GM21423 (cell line): ENCODE measurements around the gene DIDO1.
"Not testable (repeated sequence)": the region's sequence is repeated elsewhere in the genome, so short reads cannot be mapped to it uniquely, and the experiment has no call there.

Source experiments
- ATAC-seq: cut with Tn5 transposase; IDR thresholded peaks from one replicate; pipeline ENCODE4 v1.9.1; 2021; ENCODE audit warnings: mild to moderate bottlenecking, moderate library complexity; ENCODE audit not compliant: unreplicated experiment

Gene DIDO1

GRCh38 chr20:62880935-62881661 lies 45.2 kb downstream of the DIDO1 start:
- no peak for ATAC-seq

DNA sequence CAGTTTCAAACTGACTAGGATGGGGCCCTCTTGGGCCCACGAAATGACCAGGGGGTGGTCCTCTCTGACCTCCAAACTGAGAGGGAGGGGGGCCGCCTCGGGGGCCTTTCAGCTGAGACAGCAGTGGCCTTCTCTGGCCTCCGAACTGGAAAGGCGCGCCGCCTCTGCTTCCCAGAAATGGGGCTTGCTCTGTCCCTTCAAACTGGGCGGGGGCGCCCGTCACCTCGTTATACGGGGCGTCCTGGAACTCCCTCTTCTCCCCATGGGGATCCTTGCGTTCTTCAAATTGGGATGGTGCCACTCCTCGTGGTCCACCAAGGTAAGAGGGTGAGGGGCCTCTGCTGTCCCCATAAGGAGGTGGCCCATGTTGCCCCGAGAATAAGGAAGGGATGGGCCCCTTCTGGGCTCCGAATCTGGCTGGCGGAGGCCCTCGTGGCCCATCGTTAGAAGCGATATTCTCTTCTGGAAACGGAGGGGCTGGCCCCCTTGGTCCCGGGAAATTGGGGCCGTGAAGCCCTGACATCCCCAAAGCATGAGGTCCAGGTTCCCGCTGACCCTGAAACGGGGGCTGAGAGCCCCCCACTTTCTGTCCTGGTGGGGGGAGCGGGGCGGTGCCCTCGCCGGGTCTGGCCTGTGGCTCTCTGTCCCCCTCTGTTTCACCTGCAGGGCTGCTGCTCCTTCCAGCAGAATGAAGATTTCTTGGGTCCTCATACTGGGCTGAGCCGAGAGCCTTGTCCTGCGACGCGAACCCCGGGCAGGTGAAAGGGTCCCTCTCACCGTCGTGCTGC lies 46.0 kb downstream of the DIDO1 start:
- no peak for ATAC-seq

DNA sequence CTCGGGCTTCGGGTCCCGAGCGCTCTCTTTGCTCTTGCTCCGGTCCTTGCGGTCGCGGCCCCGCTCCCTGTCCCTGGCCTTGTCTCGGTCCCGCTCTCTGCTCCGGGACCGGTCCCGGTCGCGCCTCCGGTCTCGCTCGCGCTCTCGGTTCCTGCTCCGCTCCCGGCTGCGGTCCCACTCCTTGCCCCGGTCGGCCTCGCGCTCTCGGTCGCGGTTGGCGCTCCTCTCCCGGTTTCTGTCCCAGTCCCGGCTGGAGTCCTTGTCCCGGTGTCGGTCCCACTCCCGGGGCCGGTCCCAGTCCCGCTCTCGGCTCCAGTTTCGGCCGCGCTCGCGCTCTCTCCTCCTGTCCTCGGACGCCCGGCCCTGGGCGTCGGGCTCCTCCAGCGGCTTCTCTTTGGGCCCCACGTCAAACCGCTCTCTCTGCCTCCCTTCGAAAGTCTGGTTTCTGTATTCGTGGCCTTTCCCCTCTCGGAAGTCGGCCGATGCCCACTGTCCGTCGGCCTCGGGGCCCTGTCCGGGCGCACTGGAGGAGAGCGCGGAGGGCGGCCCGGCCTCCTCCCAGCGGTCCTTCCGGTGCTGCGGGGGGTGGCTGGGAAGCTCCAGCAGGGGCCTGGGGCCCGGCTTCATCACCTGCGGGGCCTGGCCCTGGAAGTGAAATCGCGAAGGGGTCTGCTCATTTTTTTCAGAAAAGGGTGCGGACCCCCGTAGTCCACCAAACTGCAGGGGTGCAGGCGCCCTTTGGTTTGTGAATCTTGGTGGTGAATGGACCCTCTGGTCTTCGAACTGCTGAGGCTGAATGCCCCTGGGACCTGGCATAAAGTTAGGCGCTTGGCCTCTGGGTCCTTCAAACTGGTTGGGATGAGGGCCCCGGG lies 46.8 kb downstream of the DIDO1 start:
- ATAC-seq: no peak

GRCh38 chr20:62878244-62879038 lies 47.9 kb downstream of the DIDO1 start:
- no peak for ATAC-seq

DNA sequence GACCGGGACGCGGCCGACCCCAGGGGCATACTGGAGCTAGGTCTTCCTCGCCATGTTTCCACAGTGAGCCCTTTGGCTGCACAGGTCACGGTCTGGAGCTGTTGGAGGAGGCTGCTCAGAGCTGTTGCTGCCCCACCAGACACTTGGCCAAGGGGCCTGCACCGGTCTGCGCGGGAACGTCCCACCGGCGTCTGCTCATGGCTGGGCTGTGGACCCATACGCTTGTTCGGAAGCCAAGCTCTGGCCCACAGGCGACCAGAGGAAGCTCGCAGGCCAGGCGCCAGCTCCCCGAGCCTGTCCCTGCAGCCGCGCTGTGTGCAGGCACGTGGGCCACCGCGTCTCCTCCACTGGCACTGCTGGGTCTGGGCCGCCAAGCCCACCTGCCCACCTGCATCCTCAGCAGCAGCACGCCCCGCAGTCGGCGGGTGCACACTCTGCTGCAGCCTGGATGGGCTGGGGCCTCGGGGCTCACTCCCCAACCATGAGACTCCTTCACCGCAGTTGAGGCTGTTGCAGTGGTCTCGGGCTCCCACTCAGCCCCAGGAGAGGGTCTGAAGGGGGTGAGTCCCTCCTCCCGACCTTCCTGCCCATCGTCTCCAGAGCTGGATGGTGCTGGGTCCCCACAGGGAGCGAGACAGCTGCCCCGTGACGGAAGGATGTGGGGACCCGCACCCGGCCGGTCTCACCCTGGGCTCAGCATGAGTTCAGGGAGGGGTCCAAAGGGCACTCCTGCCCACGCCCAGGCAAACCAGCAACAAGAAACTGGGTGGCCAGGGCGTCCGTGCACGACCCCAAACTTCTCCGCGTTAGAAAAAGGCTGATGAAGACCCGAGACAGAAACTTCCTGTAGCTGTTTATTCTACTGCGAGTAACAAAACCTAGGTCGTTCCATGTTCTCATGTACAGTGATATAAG lies 49.1 kb downstream of the DIDO1 start:
- no peak for ATAC-seq

DNA sequence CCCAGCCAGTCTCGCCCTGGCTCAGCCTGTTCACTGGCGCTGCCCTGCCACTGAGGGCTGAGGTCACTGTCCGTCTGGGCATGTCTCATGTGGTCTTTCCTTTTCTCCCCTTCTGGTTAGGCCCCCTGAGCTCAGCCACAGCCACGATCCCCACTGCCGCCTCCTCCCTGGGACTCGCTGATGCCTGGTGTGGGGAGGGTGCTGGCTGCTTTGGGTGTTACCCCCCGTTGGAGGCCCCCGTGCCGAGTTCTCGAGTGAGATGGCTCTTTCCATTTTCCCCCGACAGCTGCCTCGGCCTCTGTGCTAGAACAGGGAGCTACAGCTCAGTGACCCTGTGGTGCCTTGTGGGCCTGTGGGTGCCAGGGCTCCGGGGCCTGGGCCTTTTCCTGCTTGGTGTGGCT lies 49.8 kb downstream of the DIDO1 start:
- ATAC-seq: no peak

DNA sequence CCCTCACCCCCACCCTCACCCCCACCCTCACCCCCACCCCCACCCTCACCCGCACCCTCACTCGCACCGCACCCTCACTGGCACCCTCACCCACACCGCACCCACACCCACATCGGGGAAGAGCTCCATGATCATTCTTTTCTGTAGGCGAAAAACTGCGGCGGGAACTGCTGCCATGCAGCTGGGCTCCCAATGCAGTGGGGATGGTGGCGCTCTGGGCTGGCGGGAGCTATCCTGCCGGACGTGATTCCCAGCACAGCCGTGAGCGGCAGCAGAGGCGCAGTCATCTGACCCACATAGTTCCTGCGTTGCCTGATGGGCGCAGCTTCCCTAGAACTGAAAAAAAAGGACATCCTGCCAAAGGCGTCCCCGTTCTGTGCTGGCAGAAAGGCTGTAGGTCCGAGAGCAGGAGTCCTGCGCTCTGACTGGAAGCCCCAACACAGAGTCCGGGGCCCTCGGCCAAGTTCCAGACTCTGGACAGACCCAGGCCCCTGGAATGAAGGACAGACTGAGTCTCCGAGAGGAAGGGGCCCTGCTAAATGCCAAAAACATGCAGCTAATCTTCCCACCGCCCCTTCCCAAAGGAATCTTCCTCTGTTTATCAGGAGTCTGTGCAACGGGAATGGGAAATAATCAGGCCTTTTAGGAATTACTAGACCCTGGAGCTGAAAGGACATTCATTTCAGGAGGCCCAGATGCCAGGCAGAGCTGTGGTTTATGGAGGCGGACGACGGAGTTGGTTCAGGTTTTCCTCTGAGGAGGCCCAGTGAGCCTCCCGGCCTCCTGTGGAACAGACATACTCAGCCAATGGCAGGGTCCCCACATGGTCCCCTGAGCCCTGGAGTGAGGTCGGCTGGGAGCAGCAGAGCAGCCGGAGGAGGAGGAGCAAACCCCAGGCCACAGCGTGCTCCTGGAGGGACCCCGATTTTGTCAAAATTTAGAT lies 50.6 kb downstream of the DIDO1 start:
- ATAC-seq: no peak

DNA sequence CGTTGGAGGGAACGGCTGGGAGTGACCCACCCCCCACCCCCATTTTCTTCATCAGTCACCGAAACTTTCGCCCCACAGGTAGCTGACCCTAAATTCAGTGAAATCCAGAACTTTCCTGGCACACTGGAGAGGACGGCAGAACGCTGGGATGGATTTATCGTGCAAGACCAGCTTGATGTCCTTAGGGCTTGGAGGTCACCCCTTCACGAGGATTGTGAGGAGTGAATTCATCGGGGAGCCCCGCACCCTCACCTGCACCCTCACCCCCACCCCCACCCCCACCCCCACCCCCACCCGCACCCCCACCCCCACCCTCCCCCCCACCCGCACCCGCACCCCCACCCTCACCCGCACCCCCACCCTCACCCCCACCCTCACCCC lies 51.4 kb downstream of the DIDO1 start:
- no peak for ATAC-seq

- ATAC-seq: not testable (repeated sequence)
Measured at GRCh38 chr20:62873681-62874031, 52.6 kb downstream of the DIDO1 start.

DNA sequence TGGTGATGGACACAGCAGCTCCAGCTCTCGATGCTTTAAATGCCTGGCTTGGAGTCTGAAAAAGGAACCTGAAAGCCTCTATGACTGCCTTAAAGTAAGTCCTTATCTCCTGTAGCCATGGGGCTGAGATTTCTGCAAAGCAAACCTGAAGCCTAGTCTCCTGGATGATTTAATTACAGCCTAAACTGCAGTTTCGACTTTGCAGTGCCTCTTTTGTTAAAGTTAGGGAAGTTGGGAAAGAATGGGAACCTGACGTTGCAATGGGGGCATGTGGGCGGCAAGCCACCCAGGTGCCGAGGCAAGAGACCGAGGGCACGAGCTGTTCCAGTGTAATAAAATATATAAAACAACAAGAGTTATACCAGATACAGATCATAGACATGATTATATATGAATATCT lies 53.0 kb downstream of the DIDO1 start:
- ATAC-seq: no peak

DNA sequence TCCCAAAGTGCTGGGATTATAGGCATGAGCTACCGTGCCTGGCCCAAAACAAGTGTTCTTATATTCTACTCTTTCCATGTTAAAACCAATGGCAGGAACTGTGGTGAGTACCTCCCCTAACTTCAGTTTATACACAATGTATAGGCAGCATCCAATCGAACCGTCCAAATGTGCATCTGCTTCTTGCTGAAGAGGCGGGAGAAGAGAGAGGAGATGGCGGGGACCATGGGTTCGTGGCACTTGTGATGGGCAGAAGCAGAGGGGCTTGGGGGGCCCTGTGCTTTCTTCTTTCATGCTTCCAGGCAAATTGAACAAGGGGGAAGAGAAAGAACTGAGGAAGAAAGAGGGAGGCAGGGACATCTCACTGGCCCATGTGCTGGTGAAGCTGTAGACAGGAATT lies 53.4 kb downstream of the DIDO1 start:
- ATAC-seq: no peak

- ATAC-seq: no peak
Measured at GRCh38 chr20:62872184-62872847, 54.0 kb downstream of the DIDO1 start.

- no peak for ATAC-seq
Measured at GRCh38 chr20:62864207-62864606, 62.1 kb downstream of the DIDO1 start.

DNA sequence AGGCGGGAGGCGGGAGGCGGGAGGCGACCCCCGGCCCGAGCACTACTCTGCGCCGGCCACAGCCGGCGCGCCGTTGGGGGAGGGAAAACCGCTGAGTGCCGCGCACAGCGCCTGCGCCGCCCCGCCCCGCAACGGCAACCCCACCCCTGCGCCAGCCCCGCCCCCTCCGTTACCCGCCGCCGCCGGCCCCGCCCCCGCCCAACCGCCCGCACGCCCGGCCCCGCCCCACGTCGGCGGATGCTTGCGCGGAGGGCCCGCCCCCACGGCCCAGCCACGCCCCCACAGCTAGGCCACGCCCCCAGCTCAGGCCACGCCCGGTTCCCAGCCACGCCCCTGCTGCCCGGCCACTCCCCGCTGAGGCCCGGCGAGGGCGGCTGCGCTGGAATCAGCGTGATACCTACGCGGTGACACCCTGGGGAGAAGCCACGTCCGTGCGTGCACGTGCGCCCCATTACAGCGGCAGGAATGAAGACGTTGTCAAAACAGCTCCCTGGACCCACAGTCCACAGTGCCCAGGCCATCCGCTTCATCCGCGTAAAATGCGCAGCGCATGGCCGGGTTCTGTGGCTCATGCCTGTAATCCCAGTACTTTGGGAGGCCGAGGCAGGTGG lies 64.5 kb downstream of the DIDO1 start, which contains the start of gene TCFL5:
Gene TCFL5, minus strand, starts transcription at position 97 of the 611 bp plus-strand sequence. CDS start 152 bp downstream, outside the sequence.
- ATAC-seq: peak; percentile 77

DNA sequence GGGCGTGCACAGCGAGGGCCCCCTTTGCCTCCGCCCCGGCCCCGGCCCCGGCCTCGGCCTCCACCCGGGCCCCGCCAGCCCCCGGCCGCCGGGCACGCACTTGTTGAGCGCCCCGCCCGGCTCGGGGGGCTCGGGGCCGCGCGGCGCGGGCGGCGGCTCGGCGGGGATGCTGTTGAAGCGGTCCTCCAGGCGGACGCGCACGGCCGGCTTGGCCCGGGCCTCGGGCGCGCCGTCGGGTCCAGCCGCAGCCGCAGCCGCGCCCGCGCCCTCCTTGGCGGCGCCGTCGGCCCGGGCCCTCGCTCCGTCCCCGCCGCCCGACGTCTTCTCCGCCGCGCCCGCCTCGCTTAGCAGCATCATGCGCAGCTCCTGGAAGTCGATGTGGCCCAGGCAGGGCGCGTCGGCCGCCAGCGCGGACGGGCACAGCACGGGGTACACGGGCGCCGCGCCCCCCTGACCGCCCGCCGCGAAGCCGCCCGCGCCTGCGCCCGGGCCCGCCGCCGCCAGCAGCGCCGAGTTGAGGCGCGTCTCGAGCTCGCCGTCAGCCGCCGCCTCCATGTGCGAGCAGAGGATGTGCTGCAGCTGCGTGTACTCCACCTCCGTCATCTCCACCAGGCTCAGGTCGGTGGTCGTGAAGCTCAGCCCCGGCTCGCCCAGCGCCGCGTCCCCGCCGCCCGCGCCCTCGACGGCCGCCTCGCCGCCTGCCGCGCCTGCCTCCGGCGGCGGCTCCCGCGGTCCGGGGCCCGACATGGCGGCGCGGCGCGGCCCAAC lies 65.2 kb downstream of the DIDO1 start:
- peak; percentile 30 for ATAC-seq

GRCh38 chr20:62860391-62860923 lies 65.8 kb downstream of the DIDO1 start:
- ATAC-seq: no peak
